Activated CD4-positive, alpha-beta T cell treated with anti-CD3 and anti-CD28 coated beads, Interleukin-2, amount 10 ng/mL, durations not matched to agents 24 days and 14 days (primary cell): ENCODE data around the gene ZFAND2B. TPM values are rescaled to one million over a fixed set of nuclear protein-coding genes. Genes with fewer than 3 reads are reported as not detected.
A peak's percentile ranks its signal among the peaks of the same experiment; 100 is the strongest.

ENCODE experiments used
- DNase-seq: peaks from one replicate; pipeline ENCODE4 v3.0.0; 2022
- H3K27ac Mint-ChIP-seq: one replicate; pipeline ENCODE4 v1.8.0; 2022; ENCODE audit warnings: mild to moderate bottlenecking, mixed read lengths
- H3K27me3 Mint-ChIP-seq: one replicate; pipeline ENCODE4 v1.8.0; 2022; ENCODE audit warnings: mixed read lengths
- H3K36me3 Mint-ChIP-seq: one replicate; pipeline ENCODE4 v1.8.0; 2022; ENCODE audit warnings: low read depth, mild to moderate bottlenecking, mixed read lengths
- H3K4me1 Mint-ChIP-seq: one replicate; pipeline ENCODE4 v1.8.0; 2021; ENCODE audit warnings: mixed read lengths
- H3K4me3 Mint-ChIP-seq: one replicate; pipeline ENCODE4 v1.8.0; 2022; ENCODE audit warnings: mild to moderate bottlenecking, moderate library complexity, mixed read lengths
- H3K9me3 Mint-ChIP-seq: one replicate; pipeline ENCODE4 v1.8.0; 2021; ENCODE audit warnings: mixed read lengths
- intact Hi-C: fragments of 100-400 bp; cut with micrococcal nuclease; formaldehyde crosslinking; loops from one replicate; pipeline ENCODE4 v1.15.1; 2023
- total RNA-seq: library from RNA; stranded (reverse); gene quantifications from 2 replicates; pipeline ENCODE4 v1.2.3, GENCODE V29; 2022

ZFAND2B gene
- 36.7 and 37.4 TPM in 2 replicates for total RNA-seq

GRCh38 chr2:219206328-219207133, at the start of gene ZFAND2B:
TSS of gene ZFAND2B (plus strand) at chr2:219206782. CDS start at chr2:219206988, 206 bp downstream.
- Mint-ChIP-seq H3K27me3 (no peaks in the 10 kb centered on the region), H3K4me1 (peaks cover 35% of the 10 kb centered on the region), H3K9me3 (no peaks in the 10 kb centered on the region), H3K4me3 (peak within 1 kb of the TSS; percentile 83), H3K36me3 (peaks cover 20% of the 10 kb centered on the region), H3K27ac (peak within 1 kb of the TSS; percentile 92)
- intact Hi-C loops = loop anchor here (1.0 kb wide), 8 partner anchors 13 to 181 kb away; partner anchors contain the start of genes ANKZF1, ATG9A, DNAJB2 and DNPEP
- DNase-seq = peak; percentile 99

DNA sequence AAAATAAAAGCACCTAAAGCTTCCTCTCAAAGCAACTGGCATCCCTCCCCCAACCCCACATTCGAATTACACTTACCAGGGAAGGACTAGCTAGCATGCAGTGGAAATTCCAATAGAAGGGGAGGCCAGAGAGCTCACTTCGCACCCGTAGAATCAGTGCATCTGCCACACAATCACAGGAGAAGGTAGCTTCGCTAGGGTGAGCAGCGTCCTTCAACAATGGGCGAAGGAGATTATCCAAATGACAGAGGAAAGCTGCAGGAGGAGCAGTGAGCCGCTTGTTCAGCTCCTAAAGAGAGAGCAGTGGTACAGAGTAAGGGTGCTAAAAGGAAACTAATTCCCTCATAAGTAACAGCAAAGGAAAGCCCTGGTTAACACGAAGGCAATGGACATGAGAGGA, 49.2 kb upstream of the ZFAND2B start:
- peaks cover 15% of the 10 kb centered on the region for H3K36me3 Mint-ChIP-seq
- no peaks in the 10 kb centered on the region for H3K9me3 Mint-ChIP-seq
- no peak overlapping the region for H3K27ac Mint-ChIP-seq
- H3K4me1 Mint-ChIP-seq = peaks cover 20% of the 10 kb centered on the region
- H3K27me3 Mint-ChIP-seq = no peaks in the 10 kb centered on the region
- no peak for DNase-seq
- H3K4me3 Mint-ChIP-seq = no peak overlapping the region
- intact Hi-C loops = no loop called here

GRCh38 chr2:219158025-219158424, 48.6 kb upstream of the ZFAND2B start:
- peaks cover 15% of the 10 kb centered on the region for H3K36me3 Mint-ChIP-seq
- no peaks in the 10 kb centered on the region for H3K9me3 Mint-ChIP-seq
- no peaks in the 10 kb centered on the region for H3K27me3 Mint-ChIP-seq
- intact Hi-C loops = no loop called here
- H3K27ac Mint-ChIP-seq = no peak overlapping the region
- no peak for DNase-seq
- H3K4me3 Mint-ChIP-seq = no peak overlapping the region
- peaks cover 20% of the 10 kb centered on the region for H3K4me1 Mint-ChIP-seq

GRCh38 chr2:219158586-219158985, 48.0 kb upstream of the ZFAND2B start:
- intact Hi-C loops = no loop called here
- no peaks in the 10 kb centered on the region for H3K9me3 Mint-ChIP-seq
- no peaks in the 10 kb centered on the region for H3K27me3 Mint-ChIP-seq
- no peak for DNase-seq
- H3K4me3 Mint-ChIP-seq = no peak overlapping the region
- no peak overlapping the region for H3K27ac Mint-ChIP-seq
- H3K4me1 Mint-ChIP-seq = peaks cover 20% of the 10 kb centered on the region
- peaks cover 15% of the 10 kb centered on the region for H3K36me3 Mint-ChIP-seq

- Mint-ChIP-seq H3K4me3 (peak overlapping the region; percentile 88), H3K4me1 (peaks cover 20% of the 10 kb centered on the region), H3K36me3 (peaks cover 12% of the 10 kb centered on the region), H3K27me3 (no peaks in the 10 kb centered on the region), H3K9me3 (no peaks in the 10 kb centered on the region), H3K27ac (peak overlapping the region; percentile 97)
- no peak for DNase-seq
- intact Hi-C loops = loop anchor here (1.0 to 5.0 kb wide), 11 partner anchors 18 to 502 kb away; partner anchors contain the start of genes ABCB6, ANKZF1, ATG9A and BCS1L
Measured at GRCh38 chr2:219159771-219160185, 46.8 kb upstream of the ZFAND2B start.

- Mint-ChIP-seq H3K4me3 (peak within 1 kb of the TSS; percentile 88), H3K27me3 (no peaks in the 10 kb centered on the region), H3K27ac (peak within 1 kb of the TSS; percentile 97), H3K36me3 (peaks cover 12% of the 10 kb centered on the region), H3K4me1 (peaks cover 20% of the 10 kb centered on the region), H3K9me3 (no peaks in the 10 kb centered on the region)
- intact Hi-C loops = loop anchor here (1.0 to 5.0 kb wide), 11 partner anchors 17 to 503 kb away; partner anchors contain the start of genes ABCB6, ANKZF1, ATG9A and BCS1L
- DNase-seq = peak; percentile 98
Measured at GRCh38 chr2:219160186-219161017, 46.2 kb upstream of the ZFAND2B start, which contains the start of gene NHEJ1. TSS of gene NHEJ1 (minus strand) at chr2:219160815. CDS start at chr2:219158362, 2,453 bp downstream.

DNA sequence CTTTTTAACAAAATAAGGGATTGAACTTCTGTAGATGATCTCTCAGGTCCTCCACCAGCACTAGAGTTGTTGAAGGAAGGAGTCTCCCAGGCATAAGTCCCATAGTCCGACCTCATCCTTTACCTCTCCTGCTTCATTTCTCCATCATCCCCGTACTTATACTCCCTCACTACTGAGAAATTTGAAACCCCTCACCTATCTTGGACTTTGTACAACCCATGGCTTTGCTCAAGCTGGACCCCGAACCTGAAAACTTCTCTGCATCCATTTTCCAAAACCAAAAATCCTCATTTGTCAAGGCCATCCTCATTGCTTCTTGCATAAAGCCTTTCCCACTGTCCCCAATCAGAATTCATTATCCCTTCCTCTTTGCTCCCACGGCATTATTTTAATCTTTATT, 45.5 kb upstream of the ZFAND2B start:
- Mint-ChIP-seq H3K36me3 (peaks cover 12% of the 10 kb centered on the region), H3K4me1 (peaks cover 20% of the 10 kb centered on the region), H3K27ac (peak overlapping the region; percentile 97), H3K9me3 (no peaks in the 10 kb centered on the region), H3K4me3 (peak overlapping the region; percentile 88), H3K27me3 (no peaks in the 10 kb centered on the region)
- intact Hi-C loops = loop anchor here (5.0 kb wide), 1 partner anchor 504 kb away; the partner anchor contains the start of genes BCS1L and ZNF142
- no peak for DNase-seq

DNA sequence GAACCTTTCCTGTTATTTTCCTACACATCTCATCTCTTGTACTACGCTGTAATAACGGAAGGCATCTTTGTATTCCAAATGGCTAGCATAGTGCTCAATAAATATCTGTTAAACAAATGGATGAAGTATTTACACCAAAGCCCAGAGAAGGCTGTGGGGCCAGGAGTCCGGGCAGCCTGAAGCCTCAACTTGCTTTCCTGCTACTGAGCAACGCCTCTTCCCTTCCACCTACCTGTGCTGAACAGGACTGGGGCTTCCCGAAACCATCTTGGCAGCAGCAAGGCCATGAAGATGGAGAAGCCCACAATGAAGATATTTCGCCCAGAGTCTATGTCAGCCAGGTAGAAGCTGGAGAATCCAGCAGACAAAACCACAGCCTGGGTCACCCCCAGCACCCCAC, 43.4 kb upstream of the ZFAND2B start:
- no peak overlapping the region for H3K27ac Mint-ChIP-seq
- H3K36me3 Mint-ChIP-seq = peaks cover 5% of the 10 kb centered on the region
- no peaks in the 10 kb centered on the region for H3K9me3 Mint-ChIP-seq
- intact Hi-C loops = loop anchor here (5.0 kb wide), 1 partner anchor 506 kb away; the partner anchor contains the start of genes BCS1L and ZNF142
- no peaks in the 10 kb centered on the region for H3K27me3 Mint-ChIP-seq
- no peak overlapping the region for H3K4me3 Mint-ChIP-seq
- H3K4me1 Mint-ChIP-seq = peaks cover 20% of the 10 kb centered on the region
- DNase-seq = no peak

DNA sequence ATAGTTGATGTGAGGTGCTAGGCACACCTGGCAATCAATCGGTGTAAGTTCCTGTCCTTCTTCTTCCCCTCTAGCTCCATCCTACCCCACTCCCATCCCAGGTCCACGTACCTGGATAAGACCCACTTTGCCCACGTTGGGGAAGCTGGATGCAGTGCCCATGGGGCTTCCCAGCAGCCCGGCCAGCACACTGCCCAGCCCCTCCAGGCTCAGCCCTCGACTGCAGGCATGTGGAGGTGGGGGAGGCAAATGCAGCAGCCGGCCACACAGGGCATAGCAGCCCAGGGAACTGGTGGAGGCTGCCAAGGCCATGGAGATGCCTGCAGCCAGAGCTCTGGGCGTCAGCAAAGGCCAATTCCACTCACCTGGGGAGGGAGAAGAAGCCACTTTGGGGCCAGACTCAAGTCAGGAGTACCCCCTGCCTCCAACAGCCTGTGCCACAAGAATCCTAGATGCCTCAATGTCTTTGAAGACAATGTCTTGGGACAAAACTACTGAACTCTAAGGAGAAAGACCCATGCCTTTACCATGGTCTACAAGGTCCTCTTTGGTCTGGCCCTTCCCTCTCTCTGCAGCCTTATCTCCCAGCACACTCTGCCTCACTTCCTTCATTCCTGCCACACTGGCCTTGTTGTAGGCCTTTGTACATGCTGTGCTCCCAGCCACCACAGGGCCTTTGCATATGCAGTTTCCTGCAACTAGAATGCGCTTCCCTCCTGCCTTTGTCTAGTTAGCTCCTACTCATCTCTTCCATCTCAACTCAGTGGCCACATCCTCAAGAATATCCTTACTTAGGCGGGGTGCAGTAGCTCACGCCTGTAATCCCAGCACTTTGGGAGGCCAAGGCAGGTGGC, 41.3 kb upstream of the ZFAND2B start:
- Mint-ChIP-seq H3K36me3 (peaks cover 5% of the 10 kb centered on the region), H3K4me1 (peaks cover 12% of the 10 kb centered on the region), H3K27me3 (no peaks in the 10 kb centered on the region), H3K4me3 (no peak overlapping the region), H3K27ac (no peak overlapping the region), H3K9me3 (no peaks in the 10 kb centered on the region)
- intact Hi-C loops = no loop called here
- peak; percentile 51 for DNase-seq

GRCh38 chr2:219167997-219168396, 38.6 kb upstream of the ZFAND2B start:
- peaks cover 20% of the 10 kb centered on the region for H3K36me3 Mint-ChIP-seq
- no peak overlapping the region for H3K27ac Mint-ChIP-seq
- peak; percentile 51 for DNase-seq
- intact Hi-C loops = no loop called here
- no peak overlapping the region for H3K4me3 Mint-ChIP-seq
- no peaks in the 10 kb centered on the region for H3K9me3 Mint-ChIP-seq
- no peaks in the 10 kb centered on the region for H3K4me1 Mint-ChIP-seq
- H3K27me3 Mint-ChIP-seq = no peaks in the 10 kb centered on the region

DNA sequence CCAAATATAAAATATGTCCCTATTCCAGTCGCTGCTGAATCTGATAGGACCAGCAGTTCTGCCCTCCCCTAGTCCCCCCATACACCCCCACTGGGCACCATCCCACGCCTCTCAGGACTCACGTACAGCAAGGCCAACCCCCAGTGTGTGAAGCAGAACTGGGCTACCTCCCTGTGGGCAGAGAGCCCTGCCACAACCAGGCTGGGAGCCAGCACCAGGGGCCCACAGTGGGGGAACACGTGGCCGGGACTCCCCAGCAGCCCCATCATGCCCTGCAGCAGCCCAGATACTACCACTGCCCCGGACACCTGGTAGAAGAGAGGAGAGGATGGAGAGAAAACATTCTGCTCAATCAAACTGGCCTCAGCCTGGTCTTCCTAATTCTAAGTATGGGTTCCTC, 38.1 kb upstream of the ZFAND2B start:
- intact Hi-C loops = no loop called here
- DNase-seq = peak; percentile 51
- Mint-ChIP-seq H3K36me3 (peaks cover 24% of the 10 kb centered on the region), H3K27me3 (no peaks in the 10 kb centered on the region), H3K9me3 (no peaks in the 10 kb centered on the region), H3K27ac (no peak overlapping the region), H3K4me1 (peaks cover 3% of the 10 kb centered on the region), H3K4me3 (no peak overlapping the region)

DNA sequence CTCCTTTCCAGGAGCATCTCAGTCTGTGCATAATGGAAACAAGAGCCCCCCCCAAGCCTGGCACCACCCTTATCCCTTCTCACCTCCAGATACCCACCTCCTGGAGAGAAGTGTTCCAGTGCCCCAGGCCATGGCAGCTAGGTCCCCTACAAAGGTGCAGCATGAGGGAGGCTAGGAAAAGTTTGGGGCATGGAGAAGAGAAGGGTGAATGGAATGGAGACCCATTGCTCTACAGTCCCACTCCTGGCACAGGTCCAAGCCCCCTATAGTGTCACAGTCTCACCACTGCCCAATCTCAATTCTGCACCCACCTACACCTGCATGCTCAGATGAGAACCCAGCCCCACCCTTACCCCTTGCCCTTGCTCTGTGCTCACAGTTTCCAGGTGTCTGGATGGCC, 37.6 kb upstream of the ZFAND2B start:
- H3K9me3 Mint-ChIP-seq = no peaks in the 10 kb centered on the region
- no peak overlapping the region for H3K27ac Mint-ChIP-seq
- DNase-seq = peak; percentile 54
- H3K27me3 Mint-ChIP-seq = no peaks in the 10 kb centered on the region
- H3K4me3 Mint-ChIP-seq = no peak overlapping the region
- H3K36me3 Mint-ChIP-seq = peaks cover 25% of the 10 kb centered on the region
- intact Hi-C loops = no loop called here
- H3K4me1 Mint-ChIP-seq = peaks cover 3% of the 10 kb centered on the region
